Fibroblast of lung (primary cell): ENCODE results near the gene E2F6. TPM values are rescaled to one million over a fixed set of nuclear protein-coding genes. Genes with fewer than 3 reads are reported as not detected.

Experiments used
- DNase-seq, 2 donors: peaks; one replicate each; pipeline versions ENCODE4 v3.0.0 to v3.0.0-alpha.2; 2010; ENCODE audit warnings: low read depth in 2 of 2
- H2AFZ ChIP-seq: 2 replicates; pipeline ENCODE4 v1.5.1; 2012; ENCODE audit warnings: low read length, control low read depth, inconsistent platforms
- H3K27ac ChIP-seq: 2 replicates; pipeline ENCODE4 v1.5.1; 2011; ENCODE audit warnings: low read length, control low read depth; ENCODE audit not compliant: insufficient read depth
- H3K27me3 ChIP-seq: 2 replicates; pipeline ENCODE4 v1.5.1; 2011; ENCODE audit warnings: mild to moderate bottlenecking, low read length; ENCODE audit not compliant: control insufficient read depth, insufficient read depth
- H3K36me3 ChIP-seq: 2 replicates; pipeline ENCODE4 v1.5.1; 2011; ENCODE audit warnings: low read length; ENCODE audit not compliant: control insufficient read depth, insufficient read depth
- H3K4me1 ChIP-seq: 2 replicates; pipeline ENCODE4 v1.5.1; 2011; ENCODE audit warnings: low read length; ENCODE audit not compliant: control insufficient read depth, insufficient read depth; ENCODE audit errors: extremely low read depth
- H3K4me2 ChIP-seq: 2 replicates; pipeline ENCODE4 v1.5.1; 2011; ENCODE audit warnings: low read length, control low read depth; ENCODE audit not compliant: insufficient read depth; ENCODE audit errors: extremely low read depth
- H3K4me3 ChIP-seq, 4 experiments: fragments of 200-600 bp in 1 of 4; sonication (generic) in 1 of 4; replicated peaks in 1 of 4; 2 replicates each; pipeline ENCODE4 v1.5.1; 2011 to 2016; ENCODE audit warnings: low read length in 4 of 4, low read depth in 3 of 4, mild to moderate bottlenecking in 3 of 4, control low read depth in 2 of 4, inconsistent platforms in 1 of 4, mixed read lengths in 1 of 4; ENCODE audit not compliant: insufficient read depth in 1 of 4; ENCODE audit errors: control extremely low read depth in 1 of 4
- H3K79me2 ChIP-seq: 2 replicates; pipeline ENCODE4 v1.5.1; 2012; ENCODE audit warnings: mild to moderate bottlenecking, low read length, inconsistent platforms; ENCODE audit not compliant: control insufficient read depth, insufficient read depth
- H3K9ac ChIP-seq: 2 replicates; pipeline ENCODE4 v1.5.1; 2011; ENCODE audit warnings: mild to moderate bottlenecking, low read length, control low read depth; ENCODE audit not compliant: insufficient read depth
- H3K9me3 ChIP-seq: 2 replicates; pipeline ENCODE4 v1.5.1; 2012; ENCODE audit warnings: low read depth, low read length; ENCODE audit not compliant: control insufficient read depth, insufficient read depth
- H4K20me1 ChIP-seq: 2 replicates; pipeline ENCODE4 v1.5.1; 2011; ENCODE audit warnings: low read length; ENCODE audit not compliant: control insufficient read depth, insufficient read depth; ENCODE audit errors: extremely low read depth
- EZH2 ChIP-seq: IDR thresholded peaks from 2 replicates; pipeline ENCODE4 v1.5.1; 2012; ENCODE audit warnings: low read length, control low read depth, mild to moderate bottlenecking; ENCODE audit errors: missing control alignments
- polyA plus RNA-seq, 2 donors: library from polyadenylated mRNA; depleted of rRNA in 1 of 2; stranded (reverse) in 1 of 2; unstranded in 1 of 2; fragments of >200 nt; gene quantifications; 2 replicates each; pipeline ENCODE4 v1.2.1, GENCODE V29; 2011 to 2012; ENCODE audit warnings: missing spikeins in 1 of 2
- total RNA-seq: library from RNA; depleted of rRNA; stranded (reverse); fragments of >200 nt; gene quantifications from 2 replicates; pipeline ENCODE4 v1.2.1, GENCODE V29; 2014
- TF ChIP-seq, protein P1 (sequence below), 2 donors: IDR thresholded peaks in 1 of 2; conservative IDR thresholded peaks in 1 of 2; 1 replicate in 1 of 2; 2 replicates in 1 of 2; pipeline ENCODE4 v1.5.1; 2011 to 2012; ENCODE audit warnings: low read length in 2 of 2, control low read depth in 1 of 2, inconsistent platforms in 1 of 2, low read depth in 1 of 2, mild to moderate bottlenecking in 1 of 2

The E2F6 gene
- total and polyA plus RNA-seq, 2 donors (not counting 1 experiment from before 2014, with no cell fraction given): 10.2 to 13.0 TPM

DNA sequence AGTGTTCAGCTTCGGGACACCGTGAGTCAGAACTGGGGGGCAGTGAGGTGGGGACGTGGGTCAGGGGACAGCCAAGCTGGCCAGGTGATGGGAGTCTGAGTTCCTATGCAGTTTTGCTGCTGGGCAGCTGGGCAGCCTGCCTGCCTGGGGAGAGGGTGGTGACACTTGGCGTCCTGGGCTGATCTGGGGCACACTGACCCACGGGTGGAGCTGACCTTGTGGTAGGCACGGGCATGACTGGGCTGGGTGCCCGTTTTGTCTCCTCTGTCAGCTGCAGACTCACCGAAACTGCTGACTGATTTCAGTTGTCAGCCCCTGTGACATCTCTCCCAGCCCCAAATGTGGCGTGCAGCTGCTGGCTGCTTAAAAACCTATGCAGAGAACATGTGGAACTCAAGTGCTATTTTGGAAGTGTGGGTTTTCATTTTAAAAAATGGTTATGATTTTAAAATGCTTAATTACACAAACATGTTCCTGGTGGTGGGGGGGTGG lies 32.6 kb upstream of the E2F6 start:
- Histone ChIP-seq H3K9ac (no peak overlapping the region), H3K4me3 (no peak overlapping the region), H3K27ac (no peak overlapping the region), H3K36me3 (no peaks in the 10 kb centered on the region), H3K27me3 (no peaks in the 10 kb centered on the region), H3K4me2 (no peak overlapping the region), H2AFZ (no peak overlapping the region), H3K4me1 (no peaks in the 10 kb centered on the region), H3K9me3 (no peaks in the 10 kb centered on the region), H4K20me1 (no peaks in the 10 kb centered on the region), H3K79me2 (no peaks in the 10 kb centered on the region)
- peak in 1 of 2 donors; percentile 30 for DNase-seq
- no peak for TF ChIP-seq EZH2
- TF ChIP-seq, protein P1, sequence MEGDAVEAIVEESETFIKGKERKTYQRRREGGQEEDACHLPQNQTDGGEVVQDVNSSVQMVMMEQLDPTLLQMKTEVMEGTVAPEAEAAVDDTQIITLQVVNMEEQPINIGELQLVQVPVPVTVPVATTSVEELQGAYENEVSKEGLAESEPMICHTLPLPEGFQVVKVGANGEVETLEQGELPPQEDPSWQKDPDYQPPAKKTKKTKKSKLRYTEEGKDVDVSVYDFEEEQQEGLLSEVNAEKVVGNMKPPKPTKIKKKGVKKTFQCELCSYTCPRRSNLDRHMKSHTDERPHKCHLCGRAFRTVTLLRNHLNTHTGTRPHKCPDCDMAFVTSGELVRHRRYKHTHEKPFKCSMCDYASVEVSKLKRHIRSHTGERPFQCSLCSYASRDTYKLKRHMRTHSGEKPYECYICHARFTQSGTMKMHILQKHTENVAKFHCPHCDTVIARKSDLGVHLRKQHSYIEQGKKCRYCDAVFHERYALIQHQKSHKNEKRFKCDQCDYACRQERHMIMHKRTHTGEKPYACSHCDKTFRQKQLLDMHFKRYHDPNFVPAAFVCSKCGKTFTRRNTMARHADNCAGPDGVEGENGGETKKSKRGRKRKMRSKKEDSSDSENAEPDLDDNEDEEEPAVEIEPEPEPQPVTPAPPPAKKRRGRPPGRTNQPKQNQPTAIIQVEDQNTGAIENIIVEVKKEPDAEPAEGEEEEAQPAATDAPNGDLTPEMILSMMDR (conservative IDR thresholded peaks at IDR 0.05 in 1 of 2, IDR thresholded peaks at IDR 0.05 in 1 of 2; ENCODE audit: low read depth in 1 of 2, low read length in 2 of 2): no peak

DNA sequence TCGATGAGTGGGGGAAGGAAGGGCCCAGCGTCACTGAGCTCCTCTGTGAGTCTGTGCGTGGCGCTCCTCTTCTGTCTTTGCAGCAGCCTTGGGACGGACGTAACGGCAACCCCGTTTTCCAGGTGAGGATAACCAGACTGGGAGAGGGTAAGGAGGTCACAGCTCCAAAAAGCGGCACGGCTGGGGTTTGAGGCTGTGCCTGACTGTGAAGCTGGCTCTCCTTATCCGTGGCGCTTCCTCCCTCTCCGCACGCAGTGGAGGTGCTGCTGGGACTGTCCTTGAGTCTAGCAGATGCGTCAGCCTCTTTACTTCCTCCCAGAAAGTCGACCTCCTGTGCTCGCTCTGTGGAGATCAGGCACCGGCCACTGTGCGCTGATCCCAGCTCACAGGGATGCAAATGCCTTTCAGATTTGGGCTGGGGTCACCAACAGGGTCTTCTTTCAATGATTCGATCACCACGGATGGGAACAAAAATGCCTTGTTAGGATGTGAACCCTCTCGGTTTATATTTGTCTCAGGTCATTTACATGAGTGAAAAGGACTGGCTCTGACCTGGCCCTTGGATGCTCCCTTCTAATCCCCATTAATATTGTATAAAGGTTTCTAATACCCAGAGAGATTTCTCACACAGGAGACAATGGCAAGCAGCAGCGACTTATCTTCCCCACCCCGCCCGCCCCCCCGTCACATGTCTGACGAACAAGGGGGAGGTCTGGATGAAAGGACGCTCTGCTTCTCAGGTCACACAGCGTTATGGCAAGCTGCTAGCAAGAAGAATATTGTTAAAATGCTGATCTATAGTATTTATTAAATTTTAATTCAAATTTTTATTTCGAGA lies 30.1 kb upstream of the E2F6 start:
- no peak overlapping the region for H3K4me2 ChIP-seq
- H3K4me1 ChIP-seq: no peaks in the 10 kb centered on the region
- no peak overlapping the region for H3K4me3 ChIP-seq
- peaks cover 2% of the 10 kb centered on the region for H3K27me3 ChIP-seq
- H3K36me3 ChIP-seq: no peaks in the 10 kb centered on the region
- H4K20me1 ChIP-seq: no peaks in the 10 kb centered on the region
- no peaks in the 10 kb centered on the region for H3K9me3 ChIP-seq
- no peaks in the 10 kb centered on the region for H3K79me2 ChIP-seq
- peak in 1 of 2 donors; percentile 15 for DNase-seq
- no peak overlapping the region for H2AFZ ChIP-seq
- TF ChIP-seq, protein P1 (conservative IDR thresholded peaks at IDR 0.05 in 1 of 2, IDR thresholded peaks at IDR 0.05 in 1 of 2; ENCODE audit: low read depth in 1 of 2, low read length in 2 of 2): no peak
- no peak for TF ChIP-seq EZH2
- H3K9ac ChIP-seq: no peak overlapping the region
- no peak overlapping the region for H3K27ac ChIP-seq

DNA sequence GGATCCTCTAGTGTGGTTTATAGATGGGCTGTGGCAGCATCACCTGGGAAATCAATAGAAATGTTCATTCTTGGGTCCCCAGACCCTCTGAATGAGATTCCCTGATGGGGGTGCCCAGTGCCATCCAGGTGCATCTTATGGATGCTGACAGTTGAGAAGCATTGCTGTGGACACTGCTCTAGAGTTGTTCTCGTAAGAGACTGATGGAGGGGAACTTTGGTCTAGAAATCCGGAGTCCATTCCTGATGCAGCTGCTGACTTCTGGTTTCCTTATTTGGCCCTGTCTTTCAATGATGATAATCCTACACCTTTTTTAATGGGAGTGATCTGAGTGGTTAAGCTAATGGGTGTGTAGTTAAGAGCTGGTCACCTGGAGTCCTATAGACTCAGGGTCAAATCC lies 28.3 kb upstream of the E2F6 start:
- Histone ChIP-seq H4K20me1 (no peaks in the 10 kb centered on the region), H3K27ac (no peak overlapping the region), H3K9ac (no peak overlapping the region), H3K27me3 (peaks cover 2% of the 10 kb centered on the region), H3K4me1 (no peaks in the 10 kb centered on the region), H3K9me3 (no peaks in the 10 kb centered on the region), H3K4me2 (no peak overlapping the region), H3K36me3 (no peaks in the 10 kb centered on the region), H3K4me3 (no peak overlapping the region), H3K79me2 (no peaks in the 10 kb centered on the region), H2AFZ (no peak overlapping the region)
- DNase-seq: no peak
- TF ChIP-seq EZH2: no peak
- TF ChIP-seq, protein P1 (conservative IDR thresholded peaks at IDR 0.05 in 1 of 2, IDR thresholded peaks at IDR 0.05 in 1 of 2; ENCODE audit: low read depth in 1 of 2, low read length in 2 of 2): no peak
